C4-2B (cell line): ENCODE data around the gene STT3A.

Source experiments
- CTCF ChIP-seq: fragments of 450-650 bp; conservative IDR thresholded peaks from 2 replicates; pipeline ENCODE4 v1.5.1; 2017; ENCODE audit warnings: mild to moderate bottlenecking
- ZFX ChIP-seq: fragments of 450-650 bp; IDR thresholded peaks from 2 replicates; pipeline ENCODE4 v1.6.1; 2017

- TF ChIP-seq CTCF (no peak), ZFX (no peak)
Observed at GRCh38 chr11:125583496-125583895, 9.2 kb upstream of the STT3A start.
